ENCODE results near the gene MFAP4. TPM values are rescaled to one million over a fixed set of nuclear protein-coding genes. Genes with fewer than 3 reads are reported as not detected.
A peak's percentile ranks its signal among the peaks of the same experiment; 100 is the strongest.

The MFAP4 gene
- total and polyA plus RNA-seq, 5 donors from 2014 or later = not detected

DNA sequence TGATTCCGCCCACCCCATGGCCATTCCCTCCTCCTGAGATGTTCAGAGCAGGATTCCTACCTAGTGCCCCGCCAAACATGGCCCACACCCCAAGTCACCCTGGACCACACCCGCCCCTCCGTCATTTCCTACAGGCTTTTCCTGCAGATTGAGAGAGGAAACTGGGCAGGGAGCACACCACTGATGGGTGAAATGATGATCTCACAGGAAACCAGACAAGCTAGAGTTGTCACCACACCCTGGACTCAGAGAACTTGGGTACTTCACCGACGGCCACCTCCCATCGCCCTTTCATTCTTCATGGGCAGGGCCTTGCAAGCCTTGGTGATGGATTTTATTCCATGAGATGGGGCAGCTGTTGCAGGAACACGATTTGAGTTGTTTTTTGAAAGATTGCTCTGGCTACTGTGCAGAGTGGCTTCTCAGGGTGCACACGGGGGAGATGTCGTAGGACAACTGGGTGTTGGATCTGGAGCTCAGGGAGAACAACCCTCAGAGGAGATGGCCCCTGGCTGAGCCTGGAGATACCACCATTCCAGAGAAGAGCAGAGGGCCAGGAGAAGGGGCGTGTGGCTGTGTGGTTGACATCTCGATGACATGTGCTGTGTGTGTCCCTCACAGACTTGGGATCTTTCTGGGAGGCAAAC, 17.0 kb downstream of the MFAP4 start:
- peaks cover 11 to 43% (median 19%) of the 10 kb centered on the region in 4 donors for H3K4me1 Mint-ChIP-seq
- peaks cover 12% of the 10 kb centered on the region for H3K36me3 Mint-ChIP-seq
- ATAC-seq (ENCODE audit: low read depth in 2 of 2) (peak; percentile 48 to 58), DNase-seq (peak in 2 of 3 donors; percentile 24 to 78)
- H3K27me3 ChIP-seq (ENCODE audit: control insufficient read depth, insufficient read depth, low read length) = no peaks in the 10 kb centered on the region
- H3K4me3 Mint-ChIP-seq = peak overlapping the region; percentile 12 to 84 (median 78)
- H3K36me3 ChIP-seq (ENCODE audit: control insufficient read depth, insufficient read depth, low read length) = no peaks in the 10 kb centered on the region
- peak overlapping the region; percentile 48 for H3K4me3 ChIP-seq (ENCODE audit: low read depth, low read length)
- no peaks in the 10 kb centered on the region for H3K9me3 ChIP-seq (ENCODE audit: control insufficient read depth in 2 of 2, low read length in 2 of 2)
- H3K27ac ChIP-seq (ENCODE audit: insufficient read depth, low read length, poor library complexity, severe bottlenecking) = peak overlapping the region; percentile 30
- peaks cover 37% of the 10 kb centered on the region for H3K4me1 ChIP-seq (ENCODE audit: control insufficient read depth, insufficient read depth, low read length, poor library complexity, severe bottlenecking)
- H3K27ac Mint-ChIP-seq = peak overlapping the region; percentile 91 to 96 (median 93)
- no peaks in the 10 kb centered on the region for H3K27me3 Mint-ChIP-seq
- H3K9me3 Mint-ChIP-seq = peaks cover 0 to 4% (median 0%) of the 10 kb centered on the region in 7 donors

DNA sequence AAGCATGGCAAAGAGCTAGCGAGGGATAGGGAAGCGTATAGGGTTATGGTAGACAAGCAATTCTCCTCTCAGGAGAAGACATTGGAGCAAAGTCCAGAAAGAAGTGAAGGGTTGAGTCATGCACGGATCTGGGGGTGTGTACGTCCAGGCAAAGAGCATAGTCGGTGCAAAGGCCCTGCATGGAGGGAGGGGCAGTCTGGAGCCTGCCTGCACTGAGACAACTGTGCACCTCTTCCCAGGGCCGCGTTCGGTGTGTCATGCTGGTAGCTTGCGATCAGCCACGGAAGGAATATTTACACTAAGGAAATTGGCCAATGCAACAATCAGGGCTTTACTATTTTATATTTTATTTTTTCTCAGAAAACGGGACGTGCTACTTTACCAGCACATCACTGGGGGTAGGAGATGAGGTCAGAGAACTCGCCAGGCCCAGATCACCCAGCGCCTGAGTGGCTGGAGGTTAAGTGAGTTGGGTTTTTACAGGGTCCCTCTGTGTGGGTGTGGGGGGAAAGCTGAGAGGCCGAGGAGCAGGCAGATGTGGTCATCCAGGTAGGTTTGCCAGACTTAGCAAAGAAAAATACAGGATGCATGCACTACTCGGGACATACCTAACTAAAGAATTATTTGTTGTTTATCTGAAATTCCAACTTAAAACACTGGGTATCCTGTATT, 17.7 kb downstream of the MFAP4 start:
- peak overlapping the region in 2 of 3 donors; percentile 74 to 91 for H3K27ac Mint-ChIP-seq
- no peaks in the 10 kb centered on the region for H3K36me3 ChIP-seq (ENCODE audit: control insufficient read depth, insufficient read depth, low read length)
- peak overlapping the region; percentile 12 to 84 (median 24) for H3K4me3 Mint-ChIP-seq
- ATAC-seq (ENCODE audit: low read depth in 2 of 2) = no peak
- H3K4me1 Mint-ChIP-seq = peaks cover 11 to 43% (median 19%) of the 10 kb centered on the region in 4 donors
- peaks cover 0 to 4% (median 0%) of the 10 kb centered on the region in 7 donors for H3K9me3 Mint-ChIP-seq
- H3K27me3 ChIP-seq (ENCODE audit: control insufficient read depth, insufficient read depth, low read length) = no peaks in the 10 kb centered on the region
- H3K27ac ChIP-seq (ENCODE audit: insufficient read depth, low read length, poor library complexity, severe bottlenecking) = no peak overlapping the region
- peaks cover 12% of the 10 kb centered on the region for H3K36me3 Mint-ChIP-seq
- peaks cover 37% of the 10 kb centered on the region for H3K4me1 ChIP-seq (ENCODE audit: control insufficient read depth, insufficient read depth, low read length, poor library complexity, severe bottlenecking)
- H3K9me3 ChIP-seq (ENCODE audit: control insufficient read depth in 2 of 2, low read length in 2 of 2) = no peaks in the 10 kb centered on the region
- no peak for DNase-seq
- no peak overlapping the region for H3K4me3 ChIP-seq (ENCODE audit: low read depth, low read length)
- no peaks in the 10 kb centered on the region for H3K27me3 Mint-ChIP-seq

DNA sequence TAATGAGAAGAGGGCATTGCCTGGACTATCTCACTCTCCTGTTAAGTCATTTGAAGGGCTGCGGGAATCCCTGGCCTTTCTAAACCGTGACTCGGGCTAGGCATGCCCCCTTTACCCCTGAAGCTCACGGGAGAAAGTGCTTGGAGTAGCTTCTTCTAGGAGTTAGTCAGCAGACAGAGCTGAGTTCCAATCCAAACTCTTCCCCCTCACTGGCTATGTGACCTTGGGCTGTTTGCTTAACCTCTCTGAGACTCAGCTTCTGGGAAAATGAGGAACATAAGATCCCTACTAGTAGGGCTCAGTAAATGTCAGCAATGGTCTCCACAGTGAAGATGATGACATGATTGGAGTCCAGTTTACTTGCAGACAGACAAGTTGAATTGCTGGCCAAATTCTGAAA, 18.8 kb downstream of the MFAP4 start:
- Histone ChIP-seq H3K4me3 (ENCODE audit: low read depth, low read length) (no peak overlapping the region), H3K4me1 (ENCODE audit: control insufficient read depth, insufficient read depth, low read length, poor library complexity, severe bottlenecking) (peaks cover 37% of the 10 kb centered on the region), H3K9me3 (ENCODE audit: control insufficient read depth in 2 of 2, low read length in 2 of 2) (no peaks in the 10 kb centered on the region), H3K36me3 (ENCODE audit: control insufficient read depth, insufficient read depth, low read length) (no peaks in the 10 kb centered on the region), H3K27ac (ENCODE audit: insufficient read depth, low read length, poor library complexity, severe bottlenecking) (no peak overlapping the region), H3K27me3 (ENCODE audit: control insufficient read depth, insufficient read depth, low read length) (no peaks in the 10 kb centered on the region)
- H3K9me3 Mint-ChIP-seq = peaks cover 0 to 4% (median 0%) of the 10 kb centered on the region in 7 donors
- H3K27ac Mint-ChIP-seq = peak overlapping the region in 1 of 3 donors; percentile 31
- H3K4me1 Mint-ChIP-seq = peaks cover 11 to 43% (median 19%) of the 10 kb centered on the region in 4 donors
- DNase-seq (no peak), ATAC-seq (ENCODE audit: low read depth in 2 of 2) (no peak)
- H3K4me3 Mint-ChIP-seq = peak overlapping the region in 1 of 4 donors; percentile 75
- H3K27me3 Mint-ChIP-seq = no peaks in the 10 kb centered on the region
- H3K36me3 Mint-ChIP-seq = peaks cover 12% of the 10 kb centered on the region

DNA sequence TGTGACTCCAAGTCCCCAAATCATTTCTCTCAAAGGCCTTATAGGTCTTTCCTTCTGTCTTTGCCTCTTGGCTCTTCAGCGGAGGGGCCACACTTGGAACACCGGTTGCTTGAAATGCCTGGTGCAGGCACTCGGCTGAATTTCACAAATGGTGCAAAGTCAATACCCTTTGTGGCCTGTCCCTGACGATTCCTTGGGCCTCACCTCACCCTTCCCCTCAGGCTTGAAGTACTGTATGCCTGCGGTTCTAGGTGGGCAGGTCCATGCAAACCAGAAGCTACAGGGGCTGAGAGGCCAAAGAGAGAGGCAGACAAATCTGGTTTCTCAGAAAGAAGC, 20.4 kb downstream of the MFAP4 start:
- peaks cover 0 to 4% (median 0%) of the 10 kb centered on the region in 7 donors for H3K9me3 Mint-ChIP-seq
- H3K27ac ChIP-seq (ENCODE audit: insufficient read depth, low read length, poor library complexity, severe bottlenecking) = no peak overlapping the region
- H3K9me3 ChIP-seq (ENCODE audit: control insufficient read depth in 2 of 2, low read length in 2 of 2) = no peaks in the 10 kb centered on the region
- ATAC-seq (ENCODE audit: low read depth in 2 of 2) (no peak), DNase-seq (no peak)
- H3K27me3 ChIP-seq (ENCODE audit: control insufficient read depth, insufficient read depth, low read length) = no peaks in the 10 kb centered on the region
- peaks cover 11 to 43% (median 20%) of the 10 kb centered on the region in 4 donors for H3K4me1 Mint-ChIP-seq
- peaks cover 12% of the 10 kb centered on the region for H3K36me3 Mint-ChIP-seq
- peak overlapping the region in 1 of 4 donors; percentile 47 for H3K4me3 Mint-ChIP-seq
- H3K27ac Mint-ChIP-seq = peak overlapping the region in 1 of 3 donors; percentile 25
- H3K4me1 ChIP-seq (ENCODE audit: control insufficient read depth, insufficient read depth, low read length, poor library complexity, severe bottlenecking) = peaks cover 39% of the 10 kb centered on the region
- peaks cover 9% of the 10 kb centered on the region for H3K27me3 Mint-ChIP-seq
- H3K36me3 ChIP-seq (ENCODE audit: control insufficient read depth, insufficient read depth, low read length) = no peaks in the 10 kb centered on the region
- no peak overlapping the region for H3K4me3 ChIP-seq (ENCODE audit: low read depth, low read length)

DNA sequence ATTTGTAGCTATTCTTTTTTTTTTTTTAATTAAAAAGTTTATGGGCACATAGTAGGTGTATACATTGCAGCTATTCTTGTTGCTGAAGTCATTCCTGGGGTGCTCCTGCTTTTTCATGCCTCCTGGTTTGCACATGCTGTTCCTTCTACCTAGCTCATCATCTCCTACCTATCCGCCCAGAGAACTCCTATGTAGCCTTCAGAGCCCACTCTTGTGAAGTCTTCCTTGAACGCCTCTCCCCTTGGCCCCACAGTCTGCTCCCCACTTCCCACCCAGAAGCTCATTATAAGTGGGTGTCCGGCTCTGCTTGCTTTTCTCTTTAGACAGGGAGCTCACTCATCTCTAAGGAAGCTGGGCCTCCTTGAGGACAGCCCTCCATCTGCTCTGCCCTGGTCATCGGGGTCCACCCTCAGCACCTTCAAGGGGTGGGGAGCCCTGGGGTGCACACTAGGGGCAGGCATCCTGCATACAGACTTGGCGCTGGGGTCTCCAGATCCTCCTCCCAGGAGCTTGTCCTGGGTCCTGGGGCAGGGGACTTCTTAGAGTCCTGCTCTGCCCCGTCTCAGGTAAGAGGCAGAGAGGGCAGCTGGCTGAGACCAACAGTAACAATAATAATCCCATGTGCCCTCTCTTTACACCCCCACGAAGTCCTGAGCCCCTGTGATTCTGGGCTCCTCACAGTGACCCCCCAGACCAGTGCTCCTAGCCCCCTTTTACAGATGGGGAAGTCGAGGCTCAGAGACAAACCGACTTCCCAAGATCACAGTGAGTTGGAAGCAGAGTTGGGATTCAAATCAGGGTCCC, 21.0 kb downstream of the MFAP4 start:
- Mint-ChIP-seq H3K36me3 (peaks cover 9% of the 10 kb centered on the region), H3K4me1 (peaks cover 11 to 41% (median 20%) of the 10 kb centered on the region in 4 donors), H3K27ac (no peak overlapping the region), H3K9me3 (peaks cover 0 to 4% (median 0%) of the 10 kb centered on the region in 7 donors), H3K4me3 (peak overlapping the region in 1 of 4 donors; percentile 86), H3K27me3 (peaks cover 11% of the 10 kb centered on the region)
- Histone ChIP-seq H3K27ac (ENCODE audit: insufficient read depth, low read length, poor library complexity, severe bottlenecking) (no peak overlapping the region), H3K36me3 (ENCODE audit: control insufficient read depth, insufficient read depth, low read length) (no peaks in the 10 kb centered on the region), H3K9me3 (ENCODE audit: control insufficient read depth in 2 of 2, low read length in 2 of 2) (no peaks in the 10 kb centered on the region), H3K4me1 (ENCODE audit: control insufficient read depth, insufficient read depth, low read length, poor library complexity, severe bottlenecking) (peaks cover 33% of the 10 kb centered on the region), H3K4me3 (ENCODE audit: low read depth, low read length) (no peak overlapping the region), H3K27me3 (ENCODE audit: control insufficient read depth, insufficient read depth, low read length) (no peaks in the 10 kb centered on the region)
- DNase-seq (no peak), ATAC-seq (ENCODE audit: low read depth in 2 of 2) (no peak)

DNA sequence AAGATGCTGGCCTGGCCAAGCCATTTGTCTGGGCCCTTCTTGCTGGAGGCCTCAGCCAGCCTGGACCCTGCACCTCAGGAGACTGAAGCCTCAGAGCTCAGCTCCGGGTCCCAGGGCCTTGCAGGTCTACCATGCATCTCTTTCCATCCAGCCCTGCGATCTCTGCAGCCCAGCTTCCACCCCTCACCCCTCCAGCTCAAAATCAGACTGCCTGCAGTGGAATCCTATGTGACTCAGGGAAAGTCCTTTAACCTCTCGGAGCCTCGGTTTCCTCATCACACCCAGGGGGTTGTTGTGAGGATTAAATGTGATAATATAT, 21.5 kb downstream of the MFAP4 start:
- Histone ChIP-seq H3K9me3 (ENCODE audit: control insufficient read depth in 2 of 2, low read length in 2 of 2) (no peaks in the 10 kb centered on the region), H3K27me3 (ENCODE audit: control insufficient read depth, insufficient read depth, low read length) (no peaks in the 10 kb centered on the region), H3K27ac (ENCODE audit: insufficient read depth, low read length, poor library complexity, severe bottlenecking) (no peak overlapping the region), H3K4me3 (ENCODE audit: low read depth, low read length) (no peak overlapping the region), H3K36me3 (ENCODE audit: control insufficient read depth, insufficient read depth, low read length) (no peaks in the 10 kb centered on the region), H3K4me1 (ENCODE audit: control insufficient read depth, insufficient read depth, low read length, poor library complexity, severe bottlenecking) (peaks cover 27% of the 10 kb centered on the region)
- Mint-ChIP-seq H3K9me3 (peaks cover 0 to 4% (median 0%) of the 10 kb centered on the region in 7 donors), H3K36me3 (peaks cover 8% of the 10 kb centered on the region), H3K27ac (no peak overlapping the region), H3K27me3 (peaks cover 13% of the 10 kb centered on the region), H3K4me1 (peaks cover 11 to 35% (median 20%) of the 10 kb centered on the region in 4 donors), H3K4me3 (peak overlapping the region in 1 of 4 donors; percentile 86)
- no peak for DNase-seq
- no peak for ATAC-seq (ENCODE audit: low read depth in 2 of 2)

DNA sequence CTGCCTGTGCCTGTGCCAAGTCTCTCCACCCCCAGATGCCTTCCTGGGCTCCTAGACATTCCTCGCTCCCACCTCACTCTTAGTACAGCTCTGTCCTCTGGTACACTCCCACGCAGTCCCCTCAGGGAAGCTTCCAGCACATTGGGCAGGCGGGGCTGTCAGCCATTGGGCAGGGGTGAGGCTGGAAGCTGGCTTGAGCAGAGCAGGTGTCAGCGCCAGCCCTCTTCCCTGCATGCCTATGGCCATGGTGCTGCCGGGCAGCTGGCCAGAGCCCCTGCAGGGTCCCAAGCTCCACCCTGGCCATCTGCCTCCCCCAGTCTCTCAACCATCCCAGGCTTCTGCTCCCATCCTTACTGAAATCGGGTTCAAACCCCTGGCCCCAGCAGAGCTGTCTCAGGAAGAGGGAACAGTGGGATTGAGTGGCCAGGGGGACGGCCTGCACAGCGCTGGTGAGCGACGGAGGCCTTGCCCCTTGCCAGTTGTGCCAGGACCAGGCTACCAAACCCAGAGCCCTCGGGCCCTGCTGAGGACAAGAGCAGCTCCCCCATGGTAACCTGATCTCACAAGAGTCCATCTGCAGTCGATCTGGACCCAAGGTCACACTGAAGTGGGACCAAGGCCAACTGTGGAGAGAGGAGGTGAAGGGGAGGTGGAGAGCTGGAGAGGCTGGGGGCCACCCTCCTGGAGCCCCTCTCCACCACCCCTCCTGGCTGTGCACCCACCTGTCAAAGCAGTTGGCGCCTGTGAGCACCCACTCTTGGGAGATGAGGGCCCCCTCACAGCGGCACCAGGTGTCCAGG, 22.1 kb downstream of the MFAP4 start:
- Histone ChIP-seq H3K4me3 (ENCODE audit: low read depth, low read length) (no peak overlapping the region), H3K4me1 (ENCODE audit: control insufficient read depth, insufficient read depth, low read length, poor library complexity, severe bottlenecking) (peaks cover 22% of the 10 kb centered on the region), H3K27ac (ENCODE audit: insufficient read depth, low read length, poor library complexity, severe bottlenecking) (no peak overlapping the region), H3K27me3 (ENCODE audit: control insufficient read depth, insufficient read depth, low read length) (no peaks in the 10 kb centered on the region), H3K36me3 (ENCODE audit: control insufficient read depth, insufficient read depth, low read length) (no peaks in the 10 kb centered on the region), H3K9me3 (ENCODE audit: control insufficient read depth in 2 of 2, low read length in 2 of 2) (no peaks in the 10 kb centered on the region)
- Mint-ChIP-seq H3K36me3 (peaks cover 6% of the 10 kb centered on the region), H3K4me1 (peaks cover 8 to 29% (median 16%) of the 10 kb centered on the region in 4 donors), H3K27ac (no peak overlapping the region), H3K27me3 (peaks cover 13% of the 10 kb centered on the region), H3K4me3 (no peak overlapping the region), H3K9me3 (peaks cover 0 to 2% (median 0%) of the 10 kb centered on the region in 7 donors)
- ATAC-seq (ENCODE audit: low read depth in 2 of 2) (no peak), DNase-seq (no peak)

Measured in CD4-positive, CD25-positive, alpha-beta regulatory T cell (primary cell).